Neural cell (in vitro differentiated cells): ENCODE results near the gene ROR1. TPM values are rescaled to one million over a fixed set of nuclear protein-coding genes. Genes with fewer than 3 reads are reported as not detected.

Source experiments
- H2AFZ ChIP-seq: fragments of 200-600, 300-800 bp; sonication (generic), shearing (Covaris generic); 2 replicates; pipeline ENCODE4 v1.6.0; 2014; ENCODE audit warnings: low read depth, mild to moderate bottlenecking, antibody characterized with exemption, low read length, moderate library complexity
- H3F3A ChIP-seq: fragments of 200-600 bp; shearing (Covaris generic); 2 replicates; pipeline ENCODE4 v1.6.1; 2016; ENCODE audit warnings: mild to moderate bottlenecking, moderate library complexity, mixed read lengths, antibody characterized with exemption, low read length; ENCODE audit not compliant: insufficient read depth, poor library complexity, severe bottlenecking
- H3K27ac ChIP-seq: fragments of 200-600, 300-800 bp; sonication (generic), shearing (Covaris generic); 2 replicates; pipeline ENCODE4 v1.5.1; 2014; ENCODE audit warnings: mild to moderate bottlenecking, low read length, moderate library complexity
- H3K27me3 ChIP-seq: fragments of 300-800, 200-600 bp; sonication (generic), shearing (Covaris generic); 2 replicates; pipeline ENCODE4 v1.6.0; 2014; ENCODE audit warnings: mild to moderate bottlenecking, low read depth, low read length, moderate library complexity; ENCODE audit not compliant: insufficient read depth
- H3K36me3 ChIP-seq: fragments of 300-800, 200-600 bp; sonication (generic), shearing (Covaris generic); 2 replicates; pipeline ENCODE4 v1.5.1; 2014; ENCODE audit warnings: mild to moderate bottlenecking, antibody characterized with exemption, low read length, moderate library complexity; ENCODE audit not compliant: insufficient read depth
- H3K4me2 ChIP-seq: fragments of 300-800, 200-600 bp; sonication (generic), shearing (Covaris generic); 2 replicates; pipeline ENCODE4 v1.6.0; 2014; ENCODE audit warnings: mild to moderate bottlenecking, low read length
- H3K4me3 ChIP-seq: fragments of 300-800, 200-600 bp; sonication (generic), shearing (Covaris generic); 2 replicates; pipeline ENCODE4 v1.5.1; 2014; ENCODE audit warnings: mild to moderate bottlenecking, low read length, moderate library complexity
- H3K79me2 ChIP-seq: fragments of 200-600 bp; shearing (Covaris generic); replicated peaks from 2 replicates; pipeline ENCODE4 v1.6.0; 2014; ENCODE audit warnings: mild to moderate bottlenecking, low read length, moderate library complexity; ENCODE audit not compliant: insufficient read depth
- H3K9ac ChIP-seq: fragments of 300-800, 200-600 bp; sonication (generic), shearing (Covaris generic); 2 replicates; pipeline ENCODE4 v1.6.1; 2016; ENCODE audit warnings: mild to moderate bottlenecking, low read length, mixed read lengths
- H3K9me2 ChIP-seq: fragments of 200-600 bp; shearing (Covaris generic); 2 replicates; pipeline ENCODE4 v1.6.1; 2016; ENCODE audit warnings: mild to moderate bottlenecking, low read length, mixed read lengths; ENCODE audit not compliant: insufficient read depth
- H3K9me3 ChIP-seq: fragments of 200-600, 300-800 bp; sonication (generic), shearing (Covaris generic); 2 replicates; pipeline ENCODE4 v1.6.1; 2016; ENCODE audit warnings: mild to moderate bottlenecking, mixed run types, low read length, moderate library complexity, mixed read lengths
- H4K20me1 ChIP-seq: fragments of 200-600 bp; shearing (Covaris generic); 2 replicates; pipeline ENCODE4 v1.6.1; 2016; ENCODE audit warnings: mild to moderate bottlenecking, mixed run types; ENCODE audit not compliant: insufficient read depth
- EP300 ChIP-seq: fragments of 450-650 bp; conservative IDR thresholded peaks from 2 replicates; pipeline ENCODE4 v1.6.1; 2014; ENCODE audit warnings: antibody characterized with exemption, mild to moderate bottlenecking, moderate library complexity; ENCODE audit not compliant: poor library complexity, severe bottlenecking
- EZH2 ChIP-seq: fragments of 200-600, 300-800 bp; shearing (Covaris generic), sonication (generic); IDR thresholded peaks from 2 replicates; pipeline ENCODE4 v1.6.1; 2014; ENCODE audit warnings: antibody characterized with exemption, low read length, borderline replicate concordance, mild to moderate bottlenecking; ENCODE audit not compliant: insufficient read depth, poor library complexity, severe bottlenecking
- MXI1 ChIP-seq: fragments of 450-650 bp; conservative IDR thresholded peaks from 2 replicates; pipeline ENCODE4 v1.6.1; 2014; ENCODE audit warnings: antibody characterized with exemption, mild to moderate bottlenecking; ENCODE audit not compliant: poor library complexity, severe bottlenecking
- POLR2AphosphoS5 ChIP-seq: IDR thresholded peaks from 2 replicates; pipeline ENCODE4 v1.6.1; 2012
- RAD21 ChIP-seq: fragments of 450-650 bp; conservative IDR thresholded peaks from 2 replicates; pipeline ENCODE4 v1.6.1; 2014; ENCODE audit warnings: antibody characterized with exemption, mild to moderate bottlenecking, moderate library complexity
- SMC3 ChIP-seq: fragments of 450-650 bp; conservative IDR thresholded peaks from 2 replicates; pipeline ENCODE4 v1.6.1; 2014; ENCODE audit warnings: antibody characterized with exemption, mild to moderate bottlenecking, moderate library complexity; ENCODE audit not compliant: poor library complexity
- TAF1 ChIP-seq: IDR thresholded peaks from 2 replicates; pipeline ENCODE4 v1.6.1; 2012; ENCODE audit warnings: low read depth
- polyA plus RNA-seq: library from polyadenylated mRNA; depleted of rRNA; stranded (reverse); fragments of >200 nt; gene quantifications from 2 replicates; pipeline ENCODE4 v1.2.3, GENCODE V29; 2014
- TF ChIP-seq, protein P1 (sequence below): IDR thresholded peaks from 2 replicates; pipeline ENCODE4 v1.6.1; 2012; ENCODE audit warnings: borderline replicate concordance
- TF ChIP-seq, protein P2 (sequence below): fragments of 450-650 bp; IDR thresholded peaks from 2 replicates; pipeline ENCODE4 v1.5.1; 2014; ENCODE audit warnings: antibody characterized with exemption, mild to moderate bottlenecking, moderate library complexity; ENCODE audit not compliant: poor library complexity, severe bottlenecking

Gene ROR1
- polyA plus RNA-seq, 1 donor from 2014 or later: 0.27 TPM

DNA sequence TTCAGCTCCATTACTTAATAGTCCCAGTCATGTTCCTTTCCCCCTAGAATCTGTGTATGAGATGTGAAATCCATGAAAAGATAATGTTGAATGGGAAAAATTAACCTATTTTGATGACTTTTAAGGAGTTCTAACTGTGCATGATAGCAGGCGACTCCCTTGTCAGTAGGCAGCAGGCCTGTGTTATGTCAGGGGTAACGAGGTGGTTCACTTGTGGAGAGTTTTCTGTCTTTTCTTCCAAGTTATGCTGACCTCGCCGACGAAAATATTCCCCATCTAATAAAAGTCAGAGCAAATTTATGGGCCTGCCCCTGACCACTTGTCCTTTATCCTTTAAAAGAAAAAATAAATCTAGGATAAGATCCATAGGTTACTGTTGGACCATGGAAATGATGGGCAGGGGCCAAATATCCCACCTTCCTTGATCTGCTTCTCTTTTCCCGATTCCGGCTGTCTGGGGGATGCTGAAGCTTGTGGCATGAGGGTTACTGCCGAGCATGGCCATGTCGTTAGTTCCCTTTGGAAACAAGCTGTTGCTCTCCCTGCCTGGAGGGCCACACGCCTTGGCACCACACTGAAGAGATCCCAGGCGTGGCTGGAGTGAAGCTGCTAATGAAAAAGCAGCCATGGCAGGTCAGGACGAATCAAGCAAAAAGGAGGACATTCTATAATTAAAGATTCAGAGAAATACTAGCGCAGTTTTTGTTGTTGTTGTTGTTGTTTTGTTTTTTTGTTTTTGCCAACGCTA is 93.8 kb downstream of the ROR1 start:
- H4K20me1 ChIP-seq: no peaks in the 10 kb centered on the region
- no peaks in the 10 kb centered on the region for H3K79me2 ChIP-seq
- no peaks in the 10 kb centered on the region for H3K9me3 ChIP-seq

DNA sequence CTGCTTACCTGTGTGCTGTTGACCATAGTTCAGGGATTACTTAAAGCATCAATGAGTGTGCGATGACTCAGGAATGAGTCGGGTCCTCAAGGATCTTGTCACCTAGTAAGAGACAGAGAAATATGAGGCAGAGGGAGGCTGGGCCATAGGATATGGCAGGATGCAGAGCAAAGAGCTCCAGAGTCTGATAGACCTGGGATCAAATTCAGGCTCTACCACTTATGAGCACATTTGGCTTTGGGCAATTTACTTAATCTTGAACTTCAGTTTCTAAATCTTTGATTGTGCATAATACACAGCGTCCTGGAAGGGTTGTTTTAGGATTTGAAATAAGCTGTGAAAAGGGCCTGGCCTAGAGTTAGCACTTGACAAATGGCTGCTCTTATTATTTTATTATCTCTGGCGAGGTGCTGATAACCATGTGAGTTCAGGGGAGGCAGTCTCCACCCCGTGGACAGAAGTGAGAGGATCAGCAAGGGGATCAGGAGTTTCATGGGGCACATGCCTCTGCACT is 94.5 kb downstream of the ROR1 start:
- no peaks in the 10 kb centered on the region for H3F3A ChIP-seq
- no peak overlapping the region for H3K4me3 ChIP-seq
- H3K36me3 ChIP-seq: no peaks in the 10 kb centered on the region
- H3K4me2 ChIP-seq: no peak overlapping the region
- H3K79me2 ChIP-seq: no peaks in the 10 kb centered on the region
- TF ChIP-seq EP300: no peak
- H2AFZ ChIP-seq: no peak overlapping the region
- no peaks in the 10 kb centered on the region for H3K9me3 ChIP-seq
- H4K20me1 ChIP-seq: no peaks in the 10 kb centered on the region
- H3K27me3 ChIP-seq: no peaks in the 10 kb centered on the region
- no peak overlapping the region for H3K9ac ChIP-seq
- no peaks in the 10 kb centered on the region for H3K9me2 ChIP-seq
- no peak overlapping the region for H3K27ac ChIP-seq

More for the DNA sequence above, 93.8 kb downstream of the ROR1 start:
- H3F3A ChIP-seq: no peaks in the 10 kb centered on the region
- no peak overlapping the region for H3K27ac ChIP-seq
- H2AFZ ChIP-seq: no peak overlapping the region
- no peaks in the 10 kb centered on the region for H3K36me3 ChIP-seq
- no peak for TF ChIP-seq EP300
- no peak for TF ChIP-seq POLR2AphosphoS5
- TF ChIP-seq MXI1: no peak
- TF ChIP-seq EZH2: no peak
- TF ChIP-seq SMC3: no peak
- TF ChIP-seq, protein P1, sequence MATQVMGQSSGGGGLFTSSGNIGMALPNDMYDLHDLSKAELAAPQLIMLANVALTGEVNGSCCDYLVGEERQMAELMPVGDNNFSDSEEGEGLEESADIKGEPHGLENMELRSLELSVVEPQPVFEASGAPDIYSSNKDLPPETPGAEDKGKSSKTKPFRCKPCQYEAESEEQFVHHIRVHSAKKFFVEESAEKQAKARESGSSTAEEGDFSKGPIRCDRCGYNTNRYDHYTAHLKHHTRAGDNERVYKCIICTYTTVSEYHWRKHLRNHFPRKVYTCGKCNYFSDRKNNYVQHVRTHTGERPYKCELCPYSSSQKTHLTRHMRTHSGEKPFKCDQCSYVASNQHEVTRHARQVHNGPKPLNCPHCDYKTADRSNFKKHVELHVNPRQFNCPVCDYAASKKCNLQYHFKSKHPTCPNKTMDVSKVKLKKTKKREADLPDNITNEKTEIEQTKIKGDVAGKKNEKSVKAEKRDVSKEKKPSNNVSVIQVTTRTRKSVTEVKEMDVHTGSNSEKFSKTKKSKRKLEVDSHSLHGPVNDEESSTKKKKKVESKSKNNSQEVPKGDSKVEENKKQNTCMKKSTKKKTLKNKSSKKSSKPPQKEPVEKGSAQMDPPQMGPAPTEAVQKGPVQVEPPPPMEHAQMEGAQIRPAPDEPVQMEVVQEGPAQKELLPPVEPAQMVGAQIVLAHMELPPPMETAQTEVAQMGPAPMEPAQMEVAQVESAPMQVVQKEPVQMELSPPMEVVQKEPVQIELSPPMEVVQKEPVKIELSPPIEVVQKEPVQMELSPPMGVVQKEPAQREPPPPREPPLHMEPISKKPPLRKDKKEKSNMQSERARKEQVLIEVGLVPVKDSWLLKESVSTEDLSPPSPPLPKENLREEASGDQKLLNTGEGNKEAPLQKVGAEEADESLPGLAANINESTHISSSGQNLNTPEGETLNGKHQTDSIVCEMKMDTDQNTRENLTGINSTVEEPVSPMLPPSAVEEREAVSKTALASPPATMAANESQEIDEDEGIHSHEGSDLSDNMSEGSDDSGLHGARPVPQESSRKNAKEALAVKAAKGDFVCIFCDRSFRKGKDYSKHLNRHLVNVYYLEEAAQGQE: no peak
- no peak for TF ChIP-seq RAD21
- TF ChIP-seq, protein P2, sequence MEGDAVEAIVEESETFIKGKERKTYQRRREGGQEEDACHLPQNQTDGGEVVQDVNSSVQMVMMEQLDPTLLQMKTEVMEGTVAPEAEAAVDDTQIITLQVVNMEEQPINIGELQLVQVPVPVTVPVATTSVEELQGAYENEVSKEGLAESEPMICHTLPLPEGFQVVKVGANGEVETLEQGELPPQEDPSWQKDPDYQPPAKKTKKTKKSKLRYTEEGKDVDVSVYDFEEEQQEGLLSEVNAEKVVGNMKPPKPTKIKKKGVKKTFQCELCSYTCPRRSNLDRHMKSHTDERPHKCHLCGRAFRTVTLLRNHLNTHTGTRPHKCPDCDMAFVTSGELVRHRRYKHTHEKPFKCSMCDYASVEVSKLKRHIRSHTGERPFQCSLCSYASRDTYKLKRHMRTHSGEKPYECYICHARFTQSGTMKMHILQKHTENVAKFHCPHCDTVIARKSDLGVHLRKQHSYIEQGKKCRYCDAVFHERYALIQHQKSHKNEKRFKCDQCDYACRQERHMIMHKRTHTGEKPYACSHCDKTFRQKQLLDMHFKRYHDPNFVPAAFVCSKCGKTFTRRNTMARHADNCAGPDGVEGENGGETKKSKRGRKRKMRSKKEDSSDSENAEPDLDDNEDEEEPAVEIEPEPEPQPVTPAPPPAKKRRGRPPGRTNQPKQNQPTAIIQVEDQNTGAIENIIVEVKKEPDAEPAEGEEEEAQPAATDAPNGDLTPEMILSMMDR: no peak
- TF ChIP-seq TAF1: no peak
- no peak overlapping the region for H3K4me3 ChIP-seq
- no peak overlapping the region for H3K9ac ChIP-seq
- no peak overlapping the region for H3K4me2 ChIP-seq
- no peaks in the 10 kb centered on the region for H3K27me3 ChIP-seq
- H3K9me2 ChIP-seq: no peaks in the 10 kb centered on the region
